Ascending aorta (tissue), 2 donors: ENCODE results near the gene RNF220. TPM values are rescaled to one million over a fixed set of nuclear protein-coding genes. Genes with fewer than 3 reads are reported as not detected.

Source experiments
- DNase-seq, 2 donors: peaks; one replicate each; pipeline ENCODE4 v3.0.0-alpha.2; 2019; ENCODE audit warnings: low spot score in 2 of 2
- H3K27ac ChIP-seq, 2 donors: fragments of 200-600 bp; sonication (generic); one replicate each; pipeline ENCODE4 v1.5.1; 2016 to 2017; ENCODE audit warnings: mild to moderate bottlenecking in 1 of 2
- H3K27me3 ChIP-seq: fragments of 200-600 bp; sonication (generic); one replicate; pipeline ENCODE4 v1.5.1; 2017
- H3K36me3 ChIP-seq, 2 donors: fragments of 200-600 bp; sonication (generic); one replicate each; pipeline ENCODE4 v1.5.1; 2016
- H3K4me1 ChIP-seq, 2 donors: fragments of 200-600 bp; sonication (generic); one replicate each; pipeline ENCODE4 v1.5.1; 2016 to 2017; ENCODE audit warnings: mild to moderate bottlenecking in 1 of 2
- H3K4me3 ChIP-seq, 2 donors: fragments of 200-600 bp; sonication (generic); one replicate each; pipeline ENCODE4 v1.5.1; 2016 to 2017; ENCODE audit warnings: mild to moderate bottlenecking in 1 of 2
- H3K9me3 ChIP-seq, 2 donors: fragments of 200-600 bp; sonication (generic); one replicate each; pipeline ENCODE4 v1.5.1; 2016
- CTCF ChIP-seq, 3 experiments: fragments of 200-600 bp in 2 of 3; fragments of 450-650 bp in 1 of 3; sonication (generic) in 2 of 3; IDR thresholded peaks; one replicate each; pipeline ENCODE4 v1.5.1; 2016 to 2019; ENCODE audit warnings: antibody characterized with exemption in 3 of 3, mild to moderate bottlenecking in 1 of 3, moderate library complexity in 1 of 3
- intact Hi-C: fragments of 100-400 bp; cut with DNase I; formaldehyde crosslinking; loops from one replicate; pipeline ENCODE4 v1.15.1; 2023
- total RNA-seq: library from RNA; depleted of rRNA; stranded (reverse); fragments of >200 nt; gene quantifications from one replicate; pipeline ENCODE4 v1.1.0, GENCODE V29; 2016

RNF220 gene
- total RNA-seq, 1 donor from 2014 or later, result 54.8 TPM

GRCh38 chr1:44534771-44535170 is 129.7 kb downstream of the RNF220 start:
- Histone ChIP-seq H3K27ac (no peak overlapping the region), H3K4me1 (no peaks in the 10 kb centered on the region), H3K4me3 (no peak overlapping the region), H3K9me3 (no peaks in the 10 kb centered on the region), H3K36me3 (no peaks in the 10 kb centered on the region), H3K27me3 (no peaks in the 10 kb centered on the region)
- TF ChIP-seq CTCF (IDR thresholded peaks at IDR 0.05), result no peak
- no peak for DNase-seq
- intact Hi-C loops, result no loop called here

- intact Hi-C loops, result no loop called here
- Histone ChIP-seq H3K9me3 (no peaks in the 10 kb centered on the region), H3K27me3 (no peaks in the 10 kb centered on the region), H3K4me3 (no peak overlapping the region), H3K4me1 (no peaks in the 10 kb centered on the region), H3K27ac (no peak overlapping the region), H3K36me3 (no peaks in the 10 kb centered on the region)
- TF ChIP-seq CTCF (IDR thresholded peaks at IDR 0.05), result no peak
- DNase-seq, result no peak
These were observed 131.5 kb downstream of the RNF220 start for GRCh38 chr1:44536357-44537209.

DNA sequence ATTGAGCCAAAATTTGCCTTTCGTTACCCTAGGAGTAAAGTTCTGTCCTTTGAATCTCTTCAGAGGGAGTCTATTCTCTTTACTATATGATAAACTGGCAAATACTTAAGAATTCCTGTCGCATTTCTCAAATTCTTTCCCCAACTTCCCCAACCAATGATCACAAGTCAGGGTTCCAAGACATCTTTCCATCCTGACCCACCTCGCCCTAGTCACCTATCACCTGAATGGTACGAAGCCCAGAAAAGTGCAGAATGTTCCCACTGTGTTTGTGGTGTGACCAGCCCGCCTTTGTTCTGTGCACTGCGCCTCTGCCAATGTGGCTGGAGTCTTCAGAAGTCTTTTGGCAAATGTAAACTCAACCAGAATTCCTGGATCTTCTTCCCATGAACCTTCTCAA is 132.5 kb downstream of the RNF220 start:
- no peaks in the 10 kb centered on the region for H3K9me3 ChIP-seq
- no peak for TF ChIP-seq CTCF (IDR thresholded peaks at IDR 0.05)
- H3K4me1 ChIP-seq, result no peaks in the 10 kb centered on the region
- no peaks in the 10 kb centered on the region for H3K36me3 ChIP-seq
- no peaks in the 10 kb centered on the region for H3K27me3 ChIP-seq
- no peak overlapping the region for H3K27ac ChIP-seq
- DNase-seq, result no peak
- intact Hi-C loops, result no loop called here
- H3K4me3 ChIP-seq, result no peak overlapping the region

DNA sequence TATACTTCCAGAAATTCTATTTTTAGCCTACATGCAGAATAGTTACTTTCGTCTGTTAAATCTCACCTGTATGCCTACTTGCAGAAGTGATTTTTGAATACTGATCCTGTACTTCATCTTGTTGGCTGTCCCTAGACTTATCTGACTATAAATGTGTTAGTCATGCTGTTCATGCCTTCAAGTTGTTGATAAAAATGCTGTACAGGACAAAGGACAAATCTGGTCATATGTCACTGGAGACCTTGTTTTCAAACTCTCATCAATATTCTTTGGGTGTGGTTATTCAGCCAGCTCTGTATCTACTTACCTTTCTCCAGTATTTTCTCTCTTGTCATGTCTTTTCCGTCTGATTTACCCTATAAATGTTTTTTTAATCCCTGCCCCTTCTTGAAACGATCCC is 132.9 kb downstream of the RNF220 start:
- H3K27me3 ChIP-seq, result no peaks in the 10 kb centered on the region
- intact Hi-C loops, result no loop called here
- TF ChIP-seq CTCF (IDR thresholded peaks at IDR 0.05), result no peak
- H3K9me3 ChIP-seq, result no peaks in the 10 kb centered on the region
- H3K36me3 ChIP-seq, result no peaks in the 10 kb centered on the region
- no peak for DNase-seq
- no peaks in the 10 kb centered on the region for H3K4me1 ChIP-seq
- no peak overlapping the region for H3K27ac ChIP-seq
- no peak overlapping the region for H3K4me3 ChIP-seq

GRCh38 chr1:44539991-44540730 is 135.1 kb downstream of the RNF220 start:
- TF ChIP-seq CTCF (IDR thresholded peaks at IDR 0.05), result no peak
- intact Hi-C loops, result no loop called here
- no peaks in the 10 kb centered on the region for H3K9me3 ChIP-seq
- no peak overlapping the region for H3K27ac ChIP-seq
- H3K4me3 ChIP-seq, result no peak overlapping the region
- H3K4me1 ChIP-seq, result no peaks in the 10 kb centered on the region
- no peak for DNase-seq
- H3K36me3 ChIP-seq, result no peaks in the 10 kb centered on the region
- no peaks in the 10 kb centered on the region for H3K27me3 ChIP-seq
